ENCODE measurements around the gene ALK.

DNA sequence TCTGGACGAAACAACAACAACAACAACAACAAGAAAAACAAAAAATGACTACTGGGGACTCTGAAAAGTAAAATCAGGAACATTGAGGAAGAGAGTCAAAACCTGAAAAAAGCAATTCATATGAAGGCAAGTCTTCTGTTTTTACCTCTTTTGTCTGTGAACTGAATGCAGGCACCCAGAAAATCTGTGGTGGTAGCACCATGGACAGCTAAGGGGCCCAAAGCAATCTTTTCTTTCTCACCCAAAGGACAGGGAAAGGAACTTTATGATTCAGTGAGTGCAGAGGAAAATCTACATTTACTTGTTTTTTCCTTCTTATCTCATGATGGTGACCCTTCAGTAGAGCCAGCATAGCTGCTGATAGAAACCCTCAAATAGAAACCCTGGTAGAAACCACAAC lies 10.4 kb downstream of the ALK start:
- TF ChIP-seq, protein P1, sequence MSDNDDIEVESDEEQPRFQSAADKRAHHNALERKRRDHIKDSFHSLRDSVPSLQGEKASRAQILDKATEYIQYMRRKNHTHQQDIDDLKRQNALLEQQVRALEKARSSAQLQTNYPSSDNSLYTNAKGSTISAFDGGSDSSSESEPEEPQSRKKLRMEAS (IDR thresholded peaks at IDR 0.05) = no peak
- TF ChIP-seq EHMT2 (IDR thresholded peaks at IDR 0.05; ENCODE audit: low read depth) (no peak), MAZ (IDR thresholded peaks at IDR 0.05; ENCODE audit: borderline replicate concordance, low read depth, low read length) (no peak), POLR2A (IDR thresholded peaks at IDR 0.05; ENCODE audit: low read length) (no peak), KDM1A (IDR thresholded peaks at IDR 0.05; ENCODE audit: low read depth) (no peak), HOXA7 (CRISPR knock-in tag; IDR thresholded peaks at IDR 0.05) (no peak), CBX8 (IDR thresholded peaks at IDR 0.05) (no peak), HOXB5 (CRISPR knock-in tag; IDR thresholded peaks at IDR 0.05) (no peak), BHLHE40 (IDR thresholded peaks at IDR 0.05; ENCODE audit: low read depth, low read length) (no peak), RAD21 (conservative IDR thresholded peaks at IDR 0.05 in 1 of 2, IDR thresholded peaks at IDR 0.05 in 1 of 2) (no peak)
- TF ChIP-seq, protein P2, sequence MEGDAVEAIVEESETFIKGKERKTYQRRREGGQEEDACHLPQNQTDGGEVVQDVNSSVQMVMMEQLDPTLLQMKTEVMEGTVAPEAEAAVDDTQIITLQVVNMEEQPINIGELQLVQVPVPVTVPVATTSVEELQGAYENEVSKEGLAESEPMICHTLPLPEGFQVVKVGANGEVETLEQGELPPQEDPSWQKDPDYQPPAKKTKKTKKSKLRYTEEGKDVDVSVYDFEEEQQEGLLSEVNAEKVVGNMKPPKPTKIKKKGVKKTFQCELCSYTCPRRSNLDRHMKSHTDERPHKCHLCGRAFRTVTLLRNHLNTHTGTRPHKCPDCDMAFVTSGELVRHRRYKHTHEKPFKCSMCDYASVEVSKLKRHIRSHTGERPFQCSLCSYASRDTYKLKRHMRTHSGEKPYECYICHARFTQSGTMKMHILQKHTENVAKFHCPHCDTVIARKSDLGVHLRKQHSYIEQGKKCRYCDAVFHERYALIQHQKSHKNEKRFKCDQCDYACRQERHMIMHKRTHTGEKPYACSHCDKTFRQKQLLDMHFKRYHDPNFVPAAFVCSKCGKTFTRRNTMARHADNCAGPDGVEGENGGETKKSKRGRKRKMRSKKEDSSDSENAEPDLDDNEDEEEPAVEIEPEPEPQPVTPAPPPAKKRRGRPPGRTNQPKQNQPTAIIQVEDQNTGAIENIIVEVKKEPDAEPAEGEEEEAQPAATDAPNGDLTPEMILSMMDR (IDR thresholded peaks at IDR 0.05) = no peak
- TF ChIP-seq, protein P3, sequence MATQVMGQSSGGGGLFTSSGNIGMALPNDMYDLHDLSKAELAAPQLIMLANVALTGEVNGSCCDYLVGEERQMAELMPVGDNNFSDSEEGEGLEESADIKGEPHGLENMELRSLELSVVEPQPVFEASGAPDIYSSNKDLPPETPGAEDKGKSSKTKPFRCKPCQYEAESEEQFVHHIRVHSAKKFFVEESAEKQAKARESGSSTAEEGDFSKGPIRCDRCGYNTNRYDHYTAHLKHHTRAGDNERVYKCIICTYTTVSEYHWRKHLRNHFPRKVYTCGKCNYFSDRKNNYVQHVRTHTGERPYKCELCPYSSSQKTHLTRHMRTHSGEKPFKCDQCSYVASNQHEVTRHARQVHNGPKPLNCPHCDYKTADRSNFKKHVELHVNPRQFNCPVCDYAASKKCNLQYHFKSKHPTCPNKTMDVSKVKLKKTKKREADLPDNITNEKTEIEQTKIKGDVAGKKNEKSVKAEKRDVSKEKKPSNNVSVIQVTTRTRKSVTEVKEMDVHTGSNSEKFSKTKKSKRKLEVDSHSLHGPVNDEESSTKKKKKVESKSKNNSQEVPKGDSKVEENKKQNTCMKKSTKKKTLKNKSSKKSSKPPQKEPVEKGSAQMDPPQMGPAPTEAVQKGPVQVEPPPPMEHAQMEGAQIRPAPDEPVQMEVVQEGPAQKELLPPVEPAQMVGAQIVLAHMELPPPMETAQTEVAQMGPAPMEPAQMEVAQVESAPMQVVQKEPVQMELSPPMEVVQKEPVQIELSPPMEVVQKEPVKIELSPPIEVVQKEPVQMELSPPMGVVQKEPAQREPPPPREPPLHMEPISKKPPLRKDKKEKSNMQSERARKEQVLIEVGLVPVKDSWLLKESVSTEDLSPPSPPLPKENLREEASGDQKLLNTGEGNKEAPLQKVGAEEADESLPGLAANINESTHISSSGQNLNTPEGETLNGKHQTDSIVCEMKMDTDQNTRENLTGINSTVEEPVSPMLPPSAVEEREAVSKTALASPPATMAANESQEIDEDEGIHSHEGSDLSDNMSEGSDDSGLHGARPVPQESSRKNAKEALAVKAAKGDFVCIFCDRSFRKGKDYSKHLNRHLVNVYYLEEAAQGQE (IDR thresholded peaks at IDR 0.05) = peak; percentile 43; the same call in 1 of the 2 replicates
- TF ChIP-seq, protein P4, sequence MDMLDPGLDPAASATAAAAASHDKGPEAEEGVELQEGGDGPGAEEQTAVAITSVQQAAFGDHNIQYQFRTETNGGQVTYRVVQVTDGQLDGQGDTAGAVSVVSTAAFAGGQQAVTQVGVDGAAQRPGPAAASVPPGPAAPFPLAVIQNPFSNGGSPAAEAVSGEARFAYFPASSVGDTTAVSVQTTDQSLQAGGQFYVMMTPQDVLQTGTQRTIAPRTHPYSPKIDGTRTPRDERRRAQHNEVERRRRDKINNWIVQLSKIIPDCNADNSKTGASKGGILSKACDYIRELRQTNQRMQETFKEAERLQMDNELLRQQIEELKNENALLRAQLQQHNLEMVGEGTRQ (IDR thresholded peaks at IDR 0.05) = no peak

Data from A549 (cell line).